ENCODE measurements around the gene ADORA1. TPM values are rescaled to one million over a fixed set of nuclear protein-coding genes. Genes with fewer than 3 reads are reported as not detected.

Gene ADORA1
- polyA plus RNA-seq, 1 of the 3 experiments (the other 2 are of a cell fraction): 4.8 TPM

GRCh38 chr1:203143641-203144040, 16.1 kb downstream of the ADORA1 start:
- 89% methylated on average over 11 of the region's 11 CpGs for WGBS (ENCODE audit: low lambda C conversion rate)
- Histone ChIP-seq H3K36me3 (replicated peaks in 1 of 2; ENCODE audit: control insufficient read depth in 1 of 2, insufficient read depth in 2 of 2, low read length in 1 of 2) (no peaks in the 10 kb centered on the region), H3K9ac (no peak overlapping the region), H3K27ac (ENCODE audit: low read depth in 2 of 2, low read length in 1 of 2) (no peak overlapping the region), H3K27me3 (ENCODE audit: insufficient read depth) (no peaks in the 10 kb centered on the region), H3K79me2 (ENCODE audit: insufficient read depth) (no peaks in the 10 kb centered on the region), H3K9me2 (no peaks in the 10 kb centered on the region), H3K4me2 (no peak overlapping the region), H3K4me3 (ENCODE audit: low read depth in 2 of 2, low read length in 1 of 2) (no peak overlapping the region), H3K9me3 (no peaks in the 10 kb centered on the region), H3F3A (replicated peaks; ENCODE audit: insufficient read depth) (no peaks in the 10 kb centered on the region), H2AFZ (ENCODE audit: low read depth) (no peak overlapping the region), H3K4me1 (ENCODE audit: control insufficient read depth in 1 of 2, insufficient read depth in 2 of 2, low read depth in 1 of 2, low read length in 1 of 2) (peaks cover 4 to 37% of the 10 kb centered on the region in 2 experiments; a peak in 1 of 4 replicates), H4K20me1 (ENCODE audit: insufficient read depth) (no peaks in the 10 kb centered on the region)
- DNase-seq: no peak
- POLR2A ChIA-PET: no interaction called here
- CTCF ChIA-PET: interaction anchor here (1.6 kb wide), 1 partner anchor 124 kb away, joined by 5 read pairs; no protein-coding TSS in a partner anchor
- TF ChIP-seq PBX3 (IDR thresholded peaks at IDR 0.05): no peak
- no peak for TF ChIP-seq USF1 (IDR thresholded peaks at IDR 0.05; ENCODE audit: borderline replicate concordance, low read depth)
- no peak for TF ChIP-seq SMC3 (IDR thresholded peaks at IDR 0.05; ENCODE audit: low read depth, low read length)
- no peak for TF ChIP-seq TAF1 (IDR thresholded peaks at IDR 0.05; ENCODE audit: borderline replicate concordance, low read depth, low read length)
- no peak for TF ChIP-seq EP300 (IDR thresholded peaks at IDR 0.05; ENCODE audit: borderline replicate concordance in 1 of 2, low read depth in 1 of 2, low read length in 1 of 2)
- no peak for TF ChIP-seq RAD21 (IDR thresholded peaks at IDR 0.05; ENCODE audit: low read length)
- TF ChIP-seq FOXM1 (IDR thresholded peaks at IDR 0.05; ENCODE audit: low read depth): no peak
- no peak for TF ChIP-seq CHD2 (IDR thresholded peaks at IDR 0.05; ENCODE audit: low read length, partially characterized antibody)
- no peak for TF ChIP-seq YY1 (IDR thresholded peaks at IDR 0.05; ENCODE audit: low read depth)
- TF ChIP-seq GATA2 (CRISPR knock-in tag; IDR thresholded peaks at IDR 0.05): no peak
- TF ChIP-seq MEF2A (IDR thresholded peaks at IDR 0.05; ENCODE audit: borderline replicate concordance, low read depth): no peak
- TF ChIP-seq RXRA (IDR thresholded peaks at IDR 0.05; ENCODE audit: borderline replicate concordance, low read depth): no peak
- no peak for TF ChIP-seq ELF1 (IDR thresholded peaks at IDR 0.05)
- TF ChIP-seq TCF12 (IDR thresholded peaks at IDR 0.05): no peak
- TF ChIP-seq SIN3A (IDR thresholded peaks at IDR 0.05; ENCODE audit: borderline replicate concordance, low read depth, low read length): no peak
- no peak for TF ChIP-seq GABPA (IDR thresholded peaks at IDR 0.05; ENCODE audit: low read depth)
- no peak for TF ChIP-seq POLR2AphosphoS5 (IDR thresholded peaks at IDR 0.05; ENCODE audit: low read depth, low read length)
- no peak for TF ChIP-seq FOXJ3 (CRISPR knock-in tag; IDR thresholded peaks at IDR 0.05)
- no peak for TF ChIP-seq MXI1 (IDR thresholded peaks at IDR 0.05; ENCODE audit: low read depth, low read length)
- no peak for TF ChIP-seq REST (IDR thresholded peaks at IDR 0.05; ENCODE audit: low read depth, low read length)

Measured in SK-N-SH (cell line).